Hepatic stellate cell (primary cell): ENCODE results near the gene MRPL10.
A peak's percentile ranks its signal among the peaks of the same experiment; 100 is the strongest.

ENCODE experiments used
- DNase-seq: peaks from one replicate; pipeline ENCODE4 v3.0.0; 2011; ENCODE audit warnings: low spot score

Gene MRPL10

DNA sequence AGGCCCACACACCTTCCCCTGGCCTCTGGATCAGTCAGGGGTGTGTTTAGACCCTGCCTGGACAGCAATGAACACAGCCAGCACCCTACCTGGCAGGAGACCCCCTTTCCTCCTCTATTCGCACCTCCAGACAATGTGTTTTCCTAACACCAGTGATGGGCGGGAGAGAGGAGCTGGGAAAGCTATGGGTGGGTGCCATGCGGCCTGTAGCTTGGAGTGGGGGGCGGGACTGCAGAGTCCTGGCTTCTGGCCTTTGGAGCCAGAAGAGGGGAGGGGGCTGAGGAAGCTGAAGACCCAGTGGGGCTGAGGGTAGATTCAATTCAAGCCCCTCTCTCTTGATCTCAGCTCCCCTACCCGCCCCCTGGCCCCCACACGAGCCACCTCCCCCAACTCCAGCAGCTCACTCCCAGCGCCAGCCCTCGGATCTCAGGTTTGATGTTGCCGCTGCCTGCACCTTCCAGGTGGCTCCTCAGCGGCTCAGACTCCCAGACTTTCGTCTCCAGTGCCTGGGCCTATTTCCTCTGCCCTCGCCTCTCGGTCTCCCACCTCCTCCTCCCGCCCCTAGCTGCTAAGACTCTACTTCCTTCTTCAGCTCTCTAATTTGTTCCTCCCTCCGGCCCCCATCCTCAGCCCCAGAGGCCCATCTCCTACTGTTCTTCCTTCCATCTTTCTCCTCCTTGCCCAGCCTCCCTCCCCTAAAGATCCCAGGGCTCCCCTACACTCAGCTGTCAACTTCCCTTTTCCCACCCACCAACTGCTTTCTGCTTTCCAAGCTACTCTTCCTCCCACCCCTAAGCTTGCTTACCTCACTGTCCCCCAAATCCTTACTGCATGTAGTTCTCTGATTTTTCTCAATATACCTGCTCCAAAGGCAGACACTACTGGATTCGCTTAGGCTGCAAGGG lies 26.5 kb upstream of the MRPL10 start:
- DNase-seq: no peak

DNA sequence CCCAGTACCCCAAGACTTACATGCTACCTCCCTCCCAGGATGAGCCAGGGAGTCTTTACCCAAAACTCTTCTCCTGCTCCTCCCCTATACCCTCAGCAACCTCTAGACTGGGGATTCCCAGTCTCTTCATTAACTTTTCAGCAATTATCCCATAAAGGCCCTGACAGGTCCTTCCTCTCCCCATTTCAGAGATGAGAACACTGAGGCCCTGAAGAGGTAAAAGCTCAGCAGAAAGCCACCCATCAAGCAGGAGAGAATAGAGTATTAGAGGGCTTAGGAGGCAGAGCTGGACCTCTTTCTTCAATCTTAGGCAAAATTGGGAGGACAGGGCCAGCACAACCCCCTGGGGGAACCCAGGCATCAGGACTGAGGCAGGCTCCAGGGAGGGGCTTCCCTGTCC lies 25.5 kb upstream of the MRPL10 start:
- DNase-seq: no peak

DNA sequence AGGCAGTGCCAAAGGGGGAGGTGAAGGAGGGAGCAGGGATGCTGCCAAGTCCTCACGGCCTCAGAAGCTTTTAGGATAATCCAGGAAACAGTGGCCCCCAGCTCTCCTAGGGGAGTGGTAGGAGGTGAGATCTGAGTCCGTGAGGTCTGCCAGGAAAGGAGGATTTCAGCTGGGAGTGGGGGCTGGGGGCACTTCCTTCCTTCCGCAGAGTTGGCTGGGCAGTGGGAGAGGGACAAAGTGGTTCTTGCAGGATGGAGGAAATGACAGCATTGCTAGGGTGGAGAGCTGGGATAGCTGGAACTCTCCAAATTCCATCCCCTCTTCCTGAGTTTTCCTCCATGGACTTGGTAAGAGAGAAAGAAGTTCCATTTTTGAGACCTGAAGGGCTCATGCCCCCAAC lies 24.4 kb upstream of the MRPL10 start:
- DNase-seq: no peak

DNA sequence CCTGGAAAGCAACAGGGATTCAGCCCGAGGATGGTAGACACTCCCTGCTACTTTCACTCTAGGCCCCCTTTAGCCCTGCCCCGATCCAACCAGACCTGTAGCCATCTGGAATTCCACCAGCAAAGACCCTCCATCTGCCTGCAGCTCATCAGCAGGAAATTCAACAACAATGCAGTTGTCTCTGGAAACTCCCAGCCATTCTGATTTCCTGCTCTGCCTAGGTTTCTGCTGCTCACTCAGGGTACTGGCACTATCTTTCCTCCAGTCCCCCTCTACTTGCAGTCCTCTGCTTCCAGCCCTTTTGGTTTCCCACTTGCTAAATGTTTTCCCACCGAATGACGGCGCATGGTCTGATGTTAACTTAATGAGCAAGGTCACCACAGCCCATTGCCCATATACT lies 22.3 kb upstream of the MRPL10 start:
- no peak for DNase-seq

DNA sequence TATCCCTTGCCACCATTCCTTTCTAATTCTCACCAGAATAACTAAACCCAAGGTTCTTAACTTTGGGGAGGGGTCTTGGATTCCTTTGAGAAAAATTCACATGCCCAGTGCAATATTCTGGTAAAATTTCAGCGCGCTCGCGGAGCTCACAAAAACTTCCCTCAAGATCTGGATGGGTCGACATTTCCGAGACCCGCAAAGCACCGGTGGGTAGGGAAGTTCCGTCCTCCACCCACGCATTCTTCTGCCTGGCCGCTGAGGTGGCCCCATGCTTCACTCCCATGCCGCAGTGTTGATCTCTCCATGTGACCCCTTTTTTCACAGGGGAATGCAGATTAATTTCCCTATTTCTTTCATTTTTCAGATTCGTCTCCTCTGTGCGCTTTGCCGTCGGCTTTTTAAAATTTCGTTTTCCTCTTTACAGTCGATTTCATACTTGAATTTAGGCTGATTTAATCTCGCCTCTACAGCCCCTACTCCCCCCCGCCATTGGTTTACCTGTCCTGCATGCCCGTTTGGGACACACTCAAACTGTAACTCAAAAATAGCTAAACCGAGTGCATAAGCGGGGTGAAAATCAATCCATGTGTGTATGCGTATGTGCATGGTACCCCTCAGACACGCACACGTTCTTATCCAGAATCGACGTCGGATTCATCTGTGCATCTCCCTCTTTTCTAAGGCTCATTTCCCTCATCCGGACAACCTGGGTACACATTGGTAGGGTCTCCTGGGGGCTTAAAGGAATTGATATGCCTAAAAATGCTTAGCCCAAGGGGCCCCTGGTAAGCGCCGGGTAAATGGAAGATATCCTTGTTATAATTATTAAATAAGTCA lies 21.0 kb upstream of the MRPL10 start:
- DNase-seq: no peak

DNA sequence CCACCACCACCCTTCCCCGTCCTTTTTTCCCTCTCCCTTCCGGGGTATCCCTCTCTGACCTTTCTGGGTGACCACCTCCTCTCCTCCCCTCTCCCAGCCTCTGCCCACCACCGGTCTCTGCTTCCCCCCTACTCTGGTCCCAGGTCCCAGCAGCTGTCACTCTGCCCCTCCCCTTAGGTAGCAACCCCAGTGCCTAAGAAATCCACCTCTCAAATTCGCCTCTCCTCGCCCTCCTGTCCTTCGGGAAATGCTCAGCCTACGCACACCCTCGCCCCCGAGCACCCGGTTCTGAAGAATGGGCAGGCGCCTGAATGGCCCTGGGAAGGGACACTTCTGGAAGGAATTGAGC lies 20.4 kb upstream of the MRPL10 start:
- DNase-seq: no peak

DNA sequence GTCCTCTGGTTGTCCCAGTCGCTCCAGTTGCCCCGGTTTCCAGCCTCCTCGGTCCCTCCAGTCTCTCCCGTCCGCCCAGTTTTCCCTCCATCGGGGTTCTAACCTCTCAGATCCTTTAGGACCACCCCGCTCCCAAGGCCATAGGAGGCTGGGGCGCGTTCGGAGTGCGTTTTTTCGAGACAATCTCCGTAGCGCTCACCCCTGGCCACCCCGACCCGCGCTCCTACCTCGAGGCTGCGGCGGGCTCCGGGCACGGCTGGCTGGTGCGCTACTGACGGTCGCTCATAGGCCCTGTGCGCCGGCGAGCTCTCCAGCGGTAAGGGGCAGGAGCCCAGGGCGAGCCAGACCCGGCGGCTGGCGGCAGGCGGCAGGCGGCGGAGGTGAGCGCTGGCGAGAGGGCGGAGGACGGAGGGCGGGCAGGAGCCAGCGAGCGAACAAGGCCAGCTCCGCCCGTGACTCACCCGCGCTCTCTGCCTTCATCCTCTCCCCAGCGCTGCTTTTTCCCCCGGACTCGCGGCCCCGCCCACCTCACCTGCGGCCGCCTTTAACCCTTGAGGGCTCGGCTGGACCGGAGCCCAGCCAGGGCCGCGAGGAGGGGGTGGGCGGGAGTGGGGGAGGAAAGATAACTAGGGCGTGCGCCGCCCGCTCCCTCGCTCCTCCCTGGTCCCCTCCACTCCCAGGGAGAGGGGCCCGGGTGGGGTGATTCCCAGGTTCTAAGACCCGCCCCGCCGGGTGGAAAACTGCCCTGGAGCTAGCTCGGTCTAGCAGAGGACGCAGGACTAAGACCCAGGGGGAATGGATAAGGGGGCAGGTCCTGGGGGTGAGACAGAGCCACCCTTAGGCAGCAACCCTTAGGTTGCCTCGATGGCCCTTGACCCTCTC lies 19.6 kb upstream of the MRPL10 start, which contains the start of gene SP6:
Gene SP6 (minus strand): TSS at position 472 of the 882 bp plus-strand sequence. CDS start 2,734 bp downstream, outside the sequence.
- no peak for DNase-seq

DNA sequence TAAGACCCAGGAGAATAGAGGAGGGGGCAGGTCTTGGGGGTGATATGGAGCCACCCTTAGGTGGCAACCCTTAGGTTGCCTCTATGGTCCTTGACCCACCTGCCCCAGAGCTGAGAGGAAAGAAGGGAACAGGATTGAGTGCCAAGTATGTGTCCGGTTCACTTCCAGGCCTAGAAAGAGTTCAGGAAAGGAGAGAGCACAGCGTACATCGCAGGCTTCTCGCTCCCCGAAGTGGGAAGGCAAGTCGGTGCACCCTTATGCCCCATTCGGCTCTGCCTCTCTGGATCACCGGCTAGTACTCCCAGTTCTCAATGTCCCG lies 19.0 kb upstream of the MRPL10 start:
- no peak for DNase-seq

DNA sequence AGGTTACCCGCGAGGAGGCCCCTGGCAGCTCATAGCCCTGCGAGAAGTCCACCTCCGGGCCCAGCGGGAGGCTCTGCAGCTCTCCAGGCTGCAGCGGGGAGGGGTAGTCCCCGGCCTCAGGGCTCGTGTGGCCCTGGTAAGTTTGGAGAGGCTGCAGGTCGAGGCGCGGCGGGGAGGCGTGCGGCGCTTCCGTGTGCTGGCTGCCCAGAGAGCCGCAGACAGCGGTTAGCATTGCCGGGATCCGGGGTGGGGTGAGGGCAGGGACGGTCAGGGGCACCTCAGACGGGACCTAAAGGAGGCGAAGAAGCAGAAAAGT lies 16.8 kb upstream of the MRPL10 start:
- DNase-seq: no peak

DNA sequence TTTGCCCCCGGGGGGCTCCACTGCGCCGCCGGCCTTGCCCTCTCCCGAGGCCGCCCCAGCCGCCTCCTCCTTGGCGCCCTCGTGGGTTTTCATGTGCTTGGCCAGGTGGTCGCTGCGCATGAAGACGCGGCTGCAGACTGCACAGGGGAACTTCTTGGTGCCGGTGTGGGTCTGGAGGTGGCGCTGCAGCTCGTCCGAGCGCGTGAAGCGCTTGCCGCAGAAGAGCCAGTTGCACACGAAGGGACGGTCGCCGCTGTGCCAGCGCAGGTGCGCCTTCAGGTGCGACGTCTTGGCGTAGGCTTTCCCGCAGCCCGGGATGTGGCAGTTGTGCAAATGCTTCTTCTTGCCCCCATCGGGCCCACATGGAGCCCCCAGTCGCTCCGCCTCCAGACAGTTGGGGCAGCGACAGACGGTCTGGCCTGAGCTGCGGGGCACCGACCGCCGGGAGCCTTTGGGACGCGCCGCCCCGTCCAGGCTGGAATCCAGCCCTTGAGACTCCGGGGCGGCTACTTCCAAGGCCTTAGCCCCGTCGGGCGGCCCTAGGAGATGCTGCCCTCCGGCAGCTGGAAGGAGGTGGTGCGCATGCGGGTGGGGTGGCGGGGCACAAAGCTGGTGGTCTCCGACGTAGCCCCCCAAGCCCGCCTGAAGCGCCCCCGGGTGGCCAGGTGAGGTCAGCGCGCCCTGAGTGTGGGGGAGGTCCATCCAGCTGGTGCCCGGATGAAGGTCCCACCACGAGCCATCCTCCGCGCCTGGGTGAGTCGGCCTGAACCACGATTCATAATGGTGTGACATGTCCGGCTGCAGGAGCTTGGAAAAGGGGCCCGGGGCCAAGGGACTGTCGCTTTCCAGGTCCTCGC lies 16.2 kb upstream of the MRPL10 start:
- no peak for DNase-seq

DNA sequence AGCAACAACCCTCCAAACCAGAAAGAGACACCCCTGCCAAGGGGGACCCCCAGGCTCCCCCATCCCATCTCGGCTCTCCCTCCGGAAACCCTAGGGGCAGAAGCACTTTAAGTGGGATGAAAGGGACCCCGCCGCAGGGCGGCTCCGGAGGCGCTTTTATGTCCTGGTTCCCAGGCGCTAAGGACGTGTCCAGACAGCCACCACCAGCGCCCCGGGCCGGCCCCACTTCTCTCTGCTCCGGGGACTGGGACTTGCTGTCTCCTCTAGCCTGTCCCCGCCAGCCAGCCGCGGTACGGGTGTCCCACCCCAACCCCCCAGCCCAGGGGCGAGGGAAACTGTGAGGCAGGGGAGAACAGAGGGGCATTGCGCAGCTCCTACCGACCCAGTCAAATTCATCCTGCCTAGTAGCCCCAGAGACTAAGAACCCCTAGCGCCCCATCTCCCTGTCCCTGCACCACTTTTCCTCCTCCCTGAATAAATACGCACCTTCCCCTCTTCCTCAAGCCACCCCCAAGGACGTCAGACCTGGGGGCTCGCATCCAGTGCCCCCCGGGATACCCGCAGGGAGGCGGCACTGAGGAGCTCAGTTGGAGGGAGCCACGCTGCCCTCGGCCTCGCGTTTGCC lies 15.5 kb upstream of the MRPL10 start:
- DNase-seq: no peak

DNA sequence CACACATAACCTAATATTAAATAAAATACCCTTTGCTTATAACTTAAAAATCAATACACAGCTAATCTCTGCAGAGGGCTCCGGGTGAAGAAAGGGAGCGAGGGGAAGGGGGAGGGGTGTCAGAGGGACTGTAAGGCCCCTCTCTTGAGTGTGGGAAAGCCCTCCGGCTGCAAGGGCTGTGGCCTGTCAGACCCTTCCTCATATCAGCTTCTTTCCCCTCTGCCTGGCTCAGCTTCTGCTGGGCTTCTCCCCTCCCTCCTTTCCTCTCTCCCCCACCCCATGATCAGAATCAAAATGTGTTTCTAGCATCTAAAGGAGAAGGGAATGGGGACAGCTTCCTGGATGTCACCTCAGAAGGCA lies 14.4 kb upstream of the MRPL10 start:
- no peak for DNase-seq

DNA sequence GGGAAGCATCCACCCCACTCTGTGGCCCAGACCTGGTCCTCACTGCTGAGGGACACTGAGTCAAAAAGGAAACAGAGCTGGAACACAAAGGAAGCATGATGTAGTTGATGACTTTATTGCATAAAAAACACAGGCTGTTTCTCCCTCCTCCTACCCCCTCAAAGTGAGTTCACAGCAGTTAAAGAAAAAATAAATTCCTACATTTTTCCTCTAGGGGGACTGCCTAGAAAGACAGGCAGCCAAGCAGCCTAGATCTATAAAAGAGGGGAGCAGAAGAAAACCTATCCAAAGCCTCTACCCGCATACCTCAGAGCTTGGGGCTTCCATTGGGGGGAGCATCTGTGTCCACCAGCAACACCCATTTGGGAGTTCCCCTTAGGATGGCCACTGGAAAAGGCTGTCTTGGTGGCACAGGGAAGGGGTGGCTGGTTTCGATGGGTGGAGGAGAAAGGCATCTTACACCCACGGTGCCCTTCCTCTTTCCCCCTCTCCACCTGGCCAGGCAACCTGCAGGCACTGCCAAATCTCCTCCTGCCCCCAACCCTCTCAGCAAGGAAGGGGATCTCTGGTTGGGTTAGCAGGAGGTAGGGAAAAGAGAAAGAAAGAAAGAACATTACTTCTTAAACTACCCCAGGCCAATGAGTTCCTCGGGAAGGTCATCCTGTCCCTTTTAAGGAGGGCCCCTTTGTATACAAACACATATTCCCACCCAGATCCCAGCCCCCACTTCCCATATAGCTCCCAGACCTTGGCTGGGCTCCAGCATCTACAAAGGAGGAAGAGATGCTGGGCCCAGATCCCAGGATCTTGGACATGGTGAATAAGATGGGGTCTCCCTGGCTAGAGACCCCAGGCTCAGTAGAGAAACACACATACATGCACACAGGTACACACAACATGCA lies 13.7 kb upstream of the MRPL10 start:
- peak; percentile 64 for DNase-seq

DNA sequence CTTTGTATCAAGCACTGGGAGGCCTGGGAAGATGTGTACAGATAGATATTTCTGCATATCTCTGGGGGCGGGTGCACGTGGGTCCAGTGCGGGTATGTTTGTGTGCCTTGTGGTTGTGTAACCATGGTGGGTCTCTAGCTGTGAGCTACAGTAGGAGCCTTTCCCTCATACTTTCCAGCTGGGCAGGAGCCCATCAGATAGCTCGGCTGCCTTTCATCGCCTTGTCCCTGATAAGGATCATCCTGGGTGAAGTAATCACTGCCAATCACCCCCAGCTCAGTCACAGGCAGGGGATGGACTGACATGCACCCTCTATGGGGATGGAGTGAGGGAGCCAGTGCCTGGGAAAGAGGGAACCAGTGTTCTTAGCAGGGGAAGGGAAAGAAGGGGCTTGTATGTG lies 12.9 kb upstream of the MRPL10 start:
- peak; percentile 50 for DNase-seq

DNA sequence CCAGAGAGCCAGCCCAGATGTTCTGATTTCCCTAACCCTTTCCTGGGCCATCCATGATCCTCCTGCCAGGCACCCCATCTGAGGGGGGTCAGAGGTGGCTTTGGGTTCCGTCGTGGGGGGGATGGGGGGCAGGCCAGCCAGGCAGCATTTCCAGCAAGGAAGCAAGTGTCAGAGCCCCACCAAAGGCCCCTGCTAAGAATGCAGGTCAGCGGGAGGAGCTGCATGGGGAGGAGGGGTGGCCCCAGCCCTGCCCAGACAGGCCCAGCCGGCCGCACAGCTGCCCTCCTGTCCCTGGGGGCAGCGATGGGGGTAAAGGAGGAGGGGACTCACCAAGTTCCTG lies 12.0 kb upstream of the MRPL10 start:
- DNase-seq: no peak

DNA sequence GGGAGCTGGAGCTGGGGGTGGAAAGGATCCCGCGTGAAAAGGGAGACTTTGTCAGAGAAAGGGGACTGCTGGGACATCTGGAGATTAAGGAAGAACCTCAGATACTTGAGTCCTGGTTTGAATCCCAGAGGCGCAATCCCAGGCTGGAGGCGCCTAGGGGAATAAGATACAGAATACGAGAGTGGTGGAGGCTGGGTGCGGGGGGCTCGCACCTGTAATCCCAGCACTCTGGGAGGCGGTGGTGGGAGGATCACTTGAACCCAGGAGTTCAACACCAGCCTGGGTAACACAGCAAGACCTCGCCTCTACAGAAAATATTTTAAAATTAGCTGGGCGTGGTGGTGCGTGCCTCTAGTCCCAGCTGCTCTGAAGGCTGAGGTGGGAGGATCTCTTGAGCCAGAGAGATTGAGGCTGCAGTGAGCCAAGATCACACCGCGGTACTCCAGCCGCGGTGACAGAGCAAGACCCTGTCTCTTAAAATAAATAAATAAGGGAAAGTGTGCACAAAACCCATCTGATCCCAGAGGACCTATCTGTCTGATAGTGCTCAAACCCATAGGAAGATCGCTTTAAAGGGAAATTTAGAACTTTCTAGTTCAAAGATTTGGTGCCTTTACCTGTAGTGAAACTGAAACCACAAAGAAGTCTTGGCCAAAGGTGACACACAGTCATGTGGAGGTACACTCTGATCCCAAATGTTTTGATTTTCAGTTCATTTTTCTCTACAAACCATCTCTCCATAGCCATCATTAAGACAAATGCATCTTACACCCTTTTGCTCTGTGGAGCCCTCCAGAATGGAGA lies 10.3 kb upstream of the MRPL10 start:
- DNase-seq: no peak

DNA sequence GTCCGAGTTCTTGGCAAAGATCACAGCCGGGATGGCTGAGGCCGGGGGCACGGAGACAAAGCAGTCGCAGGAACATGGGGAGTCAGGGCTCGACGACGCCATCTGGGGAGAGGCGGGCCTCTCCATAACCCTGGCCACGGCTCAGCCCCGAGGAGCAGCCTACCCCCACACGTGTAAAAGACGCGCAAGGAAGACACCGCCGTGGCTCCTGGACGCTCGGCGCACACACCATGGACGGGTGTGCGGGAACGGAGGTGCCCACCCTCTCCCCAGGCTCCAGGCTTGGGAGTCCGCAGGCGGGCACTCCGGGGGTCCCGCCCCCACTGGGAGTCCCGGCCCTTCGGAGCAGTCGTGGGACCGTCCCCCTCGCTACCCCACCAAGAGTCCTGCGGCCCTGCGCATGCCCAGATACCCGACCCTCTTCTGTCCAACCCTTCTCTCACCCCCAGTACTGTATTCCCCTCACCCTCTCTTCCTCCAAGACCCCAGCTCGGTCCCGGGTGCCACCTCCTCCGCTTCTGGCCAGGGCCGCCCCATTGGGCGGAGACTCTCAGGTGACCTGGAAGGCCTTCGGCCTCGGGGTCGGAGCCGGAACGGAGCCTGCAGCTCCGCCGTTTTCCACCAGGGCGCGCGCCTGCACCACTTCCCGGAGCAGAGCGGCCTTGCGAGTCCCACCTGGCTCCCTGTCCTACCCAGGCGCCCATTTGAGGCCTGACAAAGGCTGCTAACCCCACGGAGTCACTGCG lies 9.6 kb upstream of the MRPL10 start, which contains the start of gene SCRN2:
Gene SCRN2 (minus strand): TSS at position 532 of the 746 bp plus-strand sequence. CDS start 430 bp downstream, at position 102.
- peak; percentile 91 for DNase-seq

DNA sequence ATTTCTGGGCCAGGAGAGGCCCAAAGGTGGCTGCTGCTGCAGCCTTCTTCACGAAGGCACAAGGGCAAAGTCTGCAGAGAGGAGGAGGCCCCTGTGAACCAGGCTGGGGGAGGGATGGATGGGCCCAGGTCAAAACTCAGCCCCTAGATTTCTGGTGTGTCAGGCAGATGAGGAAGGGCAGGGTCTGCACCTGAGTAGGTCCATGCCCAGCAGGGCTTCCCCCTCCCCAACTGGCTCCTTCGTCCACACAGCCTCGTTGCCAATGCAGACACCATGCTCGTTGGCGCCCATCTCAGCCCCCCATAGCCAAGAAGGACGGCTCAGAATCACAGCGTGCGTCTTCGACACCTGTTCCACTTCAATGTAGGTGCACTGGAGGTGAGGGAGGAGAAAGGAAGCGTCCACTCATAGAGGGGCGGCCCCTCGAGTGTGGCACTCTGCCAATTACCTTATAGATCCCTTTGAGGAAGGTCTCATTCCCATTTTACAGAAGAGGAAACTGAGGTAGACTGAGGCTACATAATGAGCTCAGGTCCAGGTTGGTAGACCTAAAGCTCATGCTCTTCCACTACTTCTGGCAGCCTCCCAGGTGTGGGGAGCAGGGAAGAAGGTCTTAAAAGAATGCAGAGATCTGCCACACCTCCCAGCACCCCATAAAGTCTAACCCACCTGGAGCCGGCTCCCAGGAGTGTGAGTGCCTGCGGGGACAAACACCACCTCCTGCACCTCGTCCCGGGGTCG lies 8.8 kb upstream of the MRPL10 start:
- no peak for DNase-seq
